Measurements from ENCODE around the gene TCF25. TPM values are rescaled to one million over a fixed set of nuclear protein-coding genes. Genes with fewer than 3 reads are reported as not detected.
"Not testable (repeated sequence)": the region's sequence is repeated elsewhere in the genome, so short reads cannot be mapped to it uniquely, and the experiment has no call there.

TCF25 gene
- polyA plus RNA-seq, 1 experiment = 156 TPM

DNA sequence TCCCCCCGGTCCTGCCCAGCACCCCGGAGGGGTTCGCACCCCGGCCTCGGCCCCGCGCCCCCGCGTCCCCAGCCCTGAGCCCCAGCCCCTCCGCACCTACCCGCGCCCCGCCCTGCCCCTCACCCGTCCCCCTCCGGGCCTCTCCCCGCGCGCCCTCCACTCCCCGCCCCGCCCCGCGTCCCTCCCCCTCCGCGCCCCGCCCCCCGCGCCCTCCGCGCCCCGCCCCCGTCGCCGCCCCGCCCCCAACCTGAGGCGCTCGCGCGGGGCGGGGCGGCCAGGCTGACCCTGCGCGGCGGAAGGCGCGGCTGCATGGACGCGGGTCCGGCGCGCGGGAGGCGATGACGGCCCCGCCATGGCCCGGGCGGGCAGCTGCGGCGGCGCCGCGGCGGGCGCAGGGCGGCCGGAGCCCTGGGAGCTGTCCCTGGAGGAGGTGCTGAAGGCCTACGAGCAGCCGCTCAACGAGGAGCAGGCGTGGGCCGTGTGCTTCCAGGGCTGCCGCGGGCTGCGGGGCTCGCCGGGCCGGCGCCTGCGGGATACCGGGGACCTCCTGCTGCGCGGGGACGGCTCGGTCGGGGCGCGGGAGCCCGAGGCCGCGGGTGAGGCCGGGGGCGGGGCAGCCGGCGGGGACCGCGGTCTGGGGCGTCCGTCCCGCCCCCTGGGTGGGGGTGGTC, 45.1 kb upstream of the TCF25 start, which contains the start of gene SPIRE2:
SPIRE2 (plus strand) TSS at position 277 of the 671 bp plus-strand sequence; CDS start at position 353, 76 bp downstream.
- peak within 1 kb of the TSS; percentile 63 for H3K4me3 ChIP-seq (ENCODE audit: low read depth, low read length)
- CTCF ChIA-PET = interaction anchor here (1.0 to 2.2 kb wide), 2 partner anchors 32 to 35 kb away, joined by 3 to 9 read pairs; no protein-coding TSS in a partner anchor
- TF ChIP-seq, protein P1, sequence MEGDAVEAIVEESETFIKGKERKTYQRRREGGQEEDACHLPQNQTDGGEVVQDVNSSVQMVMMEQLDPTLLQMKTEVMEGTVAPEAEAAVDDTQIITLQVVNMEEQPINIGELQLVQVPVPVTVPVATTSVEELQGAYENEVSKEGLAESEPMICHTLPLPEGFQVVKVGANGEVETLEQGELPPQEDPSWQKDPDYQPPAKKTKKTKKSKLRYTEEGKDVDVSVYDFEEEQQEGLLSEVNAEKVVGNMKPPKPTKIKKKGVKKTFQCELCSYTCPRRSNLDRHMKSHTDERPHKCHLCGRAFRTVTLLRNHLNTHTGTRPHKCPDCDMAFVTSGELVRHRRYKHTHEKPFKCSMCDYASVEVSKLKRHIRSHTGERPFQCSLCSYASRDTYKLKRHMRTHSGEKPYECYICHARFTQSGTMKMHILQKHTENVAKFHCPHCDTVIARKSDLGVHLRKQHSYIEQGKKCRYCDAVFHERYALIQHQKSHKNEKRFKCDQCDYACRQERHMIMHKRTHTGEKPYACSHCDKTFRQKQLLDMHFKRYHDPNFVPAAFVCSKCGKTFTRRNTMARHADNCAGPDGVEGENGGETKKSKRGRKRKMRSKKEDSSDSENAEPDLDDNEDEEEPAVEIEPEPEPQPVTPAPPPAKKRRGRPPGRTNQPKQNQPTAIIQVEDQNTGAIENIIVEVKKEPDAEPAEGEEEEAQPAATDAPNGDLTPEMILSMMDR (IDR thresholded peaks at IDR 0.05; ENCODE audit: low read depth, low read length) = no peak
- POLR2A ChIA-PET = no interaction called here
- no peak for DNase-seq (ENCODE audit: low read depth, low spot score)
- H3K27me3 ChIP-seq (ENCODE audit: control insufficient read depth, insufficient read depth, low read length) = no peaks in the 10 kb centered on the region
- peak within 1 kb of the TSS; percentile 39 for H3K27ac ChIP-seq (ENCODE audit: low read depth, low read length)
- H3K9me3 ChIP-seq (ENCODE audit: control insufficient read depth, insufficient read depth, low read length) = peaks cover 1% of the 10 kb centered on the region; the same call in 1 of the 2 replicates

DNA sequence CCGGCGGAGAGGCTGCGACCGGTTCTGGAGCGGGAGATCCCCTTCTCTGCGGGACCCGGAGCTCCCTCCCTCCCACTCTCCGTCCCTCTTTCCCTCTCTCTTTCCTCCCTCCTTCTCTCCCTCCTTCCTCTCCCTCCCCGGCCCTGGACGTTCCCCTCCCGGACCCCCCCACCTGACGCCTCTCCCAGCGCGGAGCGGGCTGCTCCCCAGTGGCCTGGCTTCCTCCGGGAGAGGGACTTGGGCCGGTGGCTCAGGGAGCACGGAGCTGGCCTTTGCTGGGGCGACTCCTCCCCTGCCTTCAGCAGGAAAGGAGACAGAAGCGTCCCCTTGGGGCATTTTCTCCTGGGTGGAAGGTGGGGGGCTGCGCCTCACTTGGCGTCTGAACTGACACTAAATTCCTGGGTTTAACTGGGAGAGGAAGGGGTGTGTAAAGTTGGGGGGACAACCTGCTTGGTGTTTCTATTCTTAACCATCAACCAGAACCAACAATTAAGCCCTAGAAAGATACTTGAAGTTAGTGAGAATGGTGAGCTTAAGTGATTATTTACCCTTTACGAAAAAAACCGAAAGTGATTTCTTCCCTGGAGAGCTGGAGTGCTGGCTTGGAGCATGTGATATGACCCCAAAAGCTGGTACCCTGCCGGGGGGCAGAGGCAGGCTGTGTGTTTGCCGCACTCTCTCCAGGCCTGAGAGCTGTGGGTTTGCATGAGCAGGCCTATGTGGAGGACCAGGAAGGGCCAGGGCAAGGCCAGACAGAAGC, 44.3 kb upstream of the TCF25 start:
- H3K4me3 ChIP-seq (ENCODE audit: low read depth, low read length) = peak overlapping the region; percentile 55
- TF ChIP-seq, protein P1 (IDR thresholded peaks at IDR 0.05; ENCODE audit: low read depth, low read length) = no peak
- DNase-seq (ENCODE audit: low read depth, low spot score) = no peak
- H3K27me3 ChIP-seq (ENCODE audit: control insufficient read depth, insufficient read depth, low read length) = no peaks in the 10 kb centered on the region
- ChIA-PET CTCF (interaction anchor here (1.0 to 2.2 kb wide), 2 partner anchors 32 to 36 kb away, joined by 3 to 9 read pairs; no protein-coding TSS in a partner anchor), POLR2A (no interaction called here)
- no peak overlapping the region for H3K27ac ChIP-seq (ENCODE audit: low read depth, low read length)
- peaks cover 8% of the 10 kb centered on the region for H3K9me3 ChIP-seq (ENCODE audit: control insufficient read depth, insufficient read depth, low read length)

DNA sequence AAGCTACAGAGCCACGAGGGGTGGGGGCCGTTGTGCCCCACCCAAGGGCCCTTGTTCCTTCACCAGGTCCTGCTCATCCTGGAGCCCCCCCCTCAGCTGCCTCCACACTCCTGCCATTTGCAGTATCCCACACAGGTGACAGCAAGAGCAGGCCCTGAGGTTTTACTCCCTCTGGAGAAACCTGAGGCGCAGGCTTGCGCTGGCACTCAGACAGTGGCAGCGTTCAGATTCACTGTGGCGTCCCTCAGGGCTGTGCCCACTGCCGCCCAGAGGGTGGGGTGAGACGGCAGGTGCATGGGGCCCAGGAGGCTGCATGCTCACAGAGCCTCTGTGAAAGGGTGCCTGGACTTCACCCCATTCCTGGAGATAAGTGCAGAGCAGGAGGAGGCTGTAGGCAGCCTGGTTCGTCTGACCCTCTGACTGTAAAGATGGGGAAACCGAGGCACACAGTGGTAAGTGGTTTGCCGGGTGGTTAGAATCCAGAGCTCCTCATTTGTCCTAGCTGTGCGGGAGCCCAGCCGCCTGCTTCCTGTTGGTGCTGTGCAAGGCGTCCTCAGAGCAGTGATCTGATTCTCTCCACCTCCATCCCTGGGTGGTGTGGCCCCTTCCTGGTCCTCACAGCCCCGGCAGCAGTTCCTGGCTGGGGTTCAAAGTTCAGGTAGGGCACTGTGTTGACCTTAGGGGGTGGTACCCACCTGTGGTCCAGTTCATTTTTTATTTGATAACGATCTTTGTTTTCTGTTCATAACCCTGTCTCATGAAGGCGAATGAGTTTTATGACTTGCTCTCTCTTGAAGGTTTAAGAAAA, 43.6 kb upstream of the TCF25 start:
- Histone ChIP-seq H3K9me3 (ENCODE audit: control insufficient read depth, insufficient read depth, low read length) (peaks cover 16% of the 10 kb centered on the region), H3K27me3 (ENCODE audit: control insufficient read depth, insufficient read depth, low read length) (no peaks in the 10 kb centered on the region)

DNA sequence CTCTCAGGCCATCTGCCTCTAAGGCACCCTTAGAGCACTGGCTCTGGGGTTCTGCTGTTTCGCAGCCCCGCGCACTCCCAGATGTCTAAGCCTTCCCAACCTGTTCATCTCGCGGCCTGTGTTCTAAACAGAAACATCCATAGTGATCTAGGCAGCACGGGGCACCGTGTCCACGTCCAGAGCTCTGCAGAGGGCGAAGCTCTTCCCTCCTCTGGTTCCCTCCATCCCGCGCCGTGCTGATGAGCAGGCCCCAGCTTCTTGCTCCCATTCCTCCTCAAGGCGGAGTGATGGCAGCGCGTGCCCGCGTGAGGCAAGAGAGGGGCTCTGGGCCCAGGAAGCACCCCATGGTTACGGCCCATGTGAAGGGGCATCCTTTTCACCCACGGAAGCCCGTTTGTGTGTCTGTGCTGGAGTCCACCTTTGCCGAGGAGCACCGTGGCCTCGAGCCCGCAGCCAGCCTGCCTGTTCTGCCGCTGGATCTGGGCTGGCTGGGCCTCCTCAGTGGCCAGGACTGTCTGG, 41.5 kb upstream of the TCF25 start:
- ChIA-PET CTCF (no interaction called here), POLR2A (interaction anchor here (0.8 kb wide), 1 partner anchor 41 kb away, joined by 4 read pairs; the partner anchor contains the start of gene TCF25)
- Histone ChIP-seq H3K27ac (ENCODE audit: low read depth, low read length) (no peak overlapping the region), H3K9me3 (ENCODE audit: control insufficient read depth, insufficient read depth, low read length) (peaks cover 20% of the 10 kb centered on the region), H3K27me3 (ENCODE audit: control insufficient read depth, insufficient read depth, low read length) (no peaks in the 10 kb centered on the region), H3K4me3 (ENCODE audit: low read depth, low read length) (no peak overlapping the region)
- TF ChIP-seq, protein P1 (IDR thresholded peaks at IDR 0.05; ENCODE audit: low read depth, low read length) = no peak
- DNase-seq (ENCODE audit: low read depth, low spot score) = no peak

More for the DNA sequence above, 43.6 kb upstream of the TCF25 start:
- ChIA-PET CTCF (interaction anchor here (2.2 kb wide), 1 partner anchor 31 kb away, joined by 9 read pairs; no protein-coding TSS in a partner anchor), POLR2A (no interaction called here)
- H3K27ac ChIP-seq (ENCODE audit: low read depth, low read length) = no peak overlapping the region
- TF ChIP-seq, protein P1 (IDR thresholded peaks at IDR 0.05; ENCODE audit: low read depth, low read length) = no peak
- no peak for DNase-seq (ENCODE audit: low read depth, low spot score)
- no peak overlapping the region for H3K4me3 ChIP-seq (ENCODE audit: low read depth, low read length)

DNA sequence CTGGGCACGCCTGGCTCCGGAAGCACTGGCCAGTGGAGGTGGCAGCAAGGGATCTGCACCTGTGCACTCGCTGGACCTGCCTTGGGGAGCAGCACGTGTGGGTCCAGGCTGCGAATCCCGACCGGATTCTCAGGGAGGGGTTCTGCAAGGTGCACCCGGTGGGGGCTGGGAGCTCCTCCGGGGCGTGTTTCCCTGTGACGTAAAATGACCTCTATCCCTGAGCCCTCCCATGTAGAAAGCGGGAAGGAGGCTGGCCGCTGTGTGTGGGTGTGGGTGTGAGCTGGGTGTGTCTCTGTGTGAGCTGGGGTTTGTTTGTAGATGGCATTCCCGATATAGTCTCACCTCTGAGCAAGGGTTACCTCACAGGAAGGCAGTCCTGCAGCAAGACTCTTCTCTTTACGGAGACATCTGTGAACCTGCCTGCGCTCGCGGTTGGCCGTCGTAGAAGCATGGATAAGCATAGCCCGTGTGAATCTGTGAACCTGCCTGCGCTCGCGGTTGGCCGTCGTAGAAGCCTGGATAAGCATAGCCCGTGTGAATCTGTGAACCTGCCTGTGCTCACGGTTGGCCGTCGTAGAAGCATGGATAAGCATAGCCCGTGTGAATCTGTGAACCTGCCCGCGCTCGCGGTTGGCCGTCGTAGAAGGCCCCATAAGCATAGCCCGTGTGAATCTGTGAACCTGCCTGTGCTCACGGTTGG, 39.6 kb upstream of the TCF25 start:
- CTCF ChIA-PET; H3K27me3 ChIP-seq (ENCODE audit: control insufficient read depth, insufficient read depth, low read length): not testable (repeated sequence)

DNA sequence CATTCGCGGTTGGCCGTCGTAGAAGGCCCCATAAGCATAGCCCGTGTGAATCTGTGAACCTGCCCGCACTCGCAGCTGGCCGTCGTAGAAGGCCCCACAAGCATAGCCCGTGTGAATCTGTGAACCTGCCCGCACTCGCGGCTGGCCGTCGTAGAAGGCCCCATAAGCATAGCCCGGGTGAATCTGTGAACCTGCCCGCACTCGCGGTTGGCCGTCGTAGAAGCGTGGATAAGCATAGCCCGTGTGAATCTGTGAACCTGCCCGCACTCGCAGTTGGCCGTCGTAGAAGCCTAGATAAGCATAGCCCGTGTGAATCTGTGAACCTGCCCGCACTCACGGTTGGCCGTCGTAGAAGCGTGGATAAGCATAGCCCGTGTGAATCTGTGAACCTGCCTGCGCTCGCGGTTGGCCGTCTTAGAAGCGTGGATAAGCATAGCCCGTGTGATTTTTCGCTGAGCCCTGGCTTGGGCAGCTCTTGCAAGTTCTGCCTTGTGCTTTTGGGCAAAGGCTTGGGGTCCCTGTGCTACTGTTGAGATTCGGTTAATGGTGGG, 38.5 kb upstream of the TCF25 start:
- H3K27me3 ChIP-seq (ENCODE audit: control insufficient read depth, insufficient read depth, low read length); DNase-seq (ENCODE audit: low read depth, low spot score); H3K4me3 ChIP-seq (ENCODE audit: low read depth, low read length); POLR2A ChIA-PET; H3K27ac ChIP-seq (ENCODE audit: low read depth, low read length); CTCF ChIA-PET: not testable (repeated sequence)
- peaks cover 20% of the 10 kb centered on the region for H3K9me3 ChIP-seq (ENCODE audit: control insufficient read depth, insufficient read depth, low read length)

More for the DNA sequence above, 39.6 kb upstream of the TCF25 start:
- H3K4me3 ChIP-seq (ENCODE audit: low read depth, low read length); H3K27ac ChIP-seq (ENCODE audit: low read depth, low read length); POLR2A ChIA-PET; DNase-seq (ENCODE audit: low read depth, low spot score): not testable (repeated sequence)
- H3K9me3 ChIP-seq (ENCODE audit: control insufficient read depth, insufficient read depth, low read length) = peaks cover 20% of the 10 kb centered on the region

DNA sequence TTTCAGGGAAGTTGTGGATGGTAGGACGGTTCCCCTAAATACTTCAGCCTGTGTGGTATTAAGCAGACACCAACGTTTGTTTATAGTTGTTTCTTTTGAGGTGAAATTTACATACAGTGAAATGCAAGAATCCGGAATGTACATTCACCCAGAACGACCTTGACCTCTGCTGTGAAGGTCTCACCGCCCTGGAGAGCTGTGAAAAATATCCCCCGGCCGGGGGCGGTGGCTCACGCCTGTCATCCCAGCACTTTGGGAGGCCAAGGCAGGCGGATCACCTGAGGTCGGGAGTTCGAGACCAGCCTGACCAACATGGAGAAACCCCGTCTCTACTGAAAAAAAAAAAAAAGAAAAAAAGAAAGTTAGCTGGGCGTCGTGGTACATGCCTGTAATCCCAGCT, 36.9 kb upstream of the TCF25 start:
- H3K4me3 ChIP-seq (ENCODE audit: low read depth, low read length); DNase-seq (ENCODE audit: low read depth, low spot score); POLR2A ChIA-PET; CTCF ChIA-PET; H3K27me3 ChIP-seq (ENCODE audit: control insufficient read depth, insufficient read depth, low read length); H3K27ac ChIP-seq (ENCODE audit: low read depth, low read length): not testable (repeated sequence)
- H3K9me3 ChIP-seq (ENCODE audit: control insufficient read depth, insufficient read depth, low read length) = peaks cover 20% of the 10 kb centered on the region
